ENCODE data around the gene SPON2.

DNA sequence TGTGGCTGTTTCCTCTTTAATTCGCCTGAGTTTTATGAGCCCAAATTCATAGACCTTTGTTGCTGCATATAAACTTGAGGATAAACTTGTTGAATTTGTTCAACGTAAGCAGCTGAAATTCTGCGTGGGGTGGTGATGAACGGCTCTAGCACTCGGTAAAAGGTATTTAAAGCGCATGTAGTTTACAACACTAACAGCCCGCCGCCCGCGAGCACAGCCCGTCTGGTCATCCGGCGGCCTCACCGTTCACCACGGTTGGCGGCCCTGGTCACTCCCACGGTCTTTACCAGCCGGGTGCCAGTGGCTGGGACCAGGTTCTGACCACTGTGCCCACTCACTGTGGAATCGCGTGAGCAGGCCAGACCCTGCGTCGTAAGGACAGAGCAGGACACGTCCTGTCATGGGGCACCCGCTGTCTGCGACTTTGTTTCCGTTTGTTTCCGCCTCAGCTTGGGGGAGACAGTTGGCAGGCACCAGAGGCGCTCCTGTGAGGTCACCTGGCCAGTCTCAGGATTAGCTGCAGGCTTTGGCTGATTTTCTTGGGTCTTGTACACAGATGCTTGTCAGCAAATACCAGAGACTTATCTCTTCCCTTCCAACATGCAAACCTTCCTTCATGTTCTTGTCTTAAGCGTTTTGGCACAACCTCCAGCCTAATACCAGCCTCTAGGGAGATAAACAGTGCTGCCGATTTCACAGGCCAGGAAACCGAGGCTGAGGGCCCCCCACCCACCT lies 36.8 kb upstream of the SPON2 start:
- TF ChIP-seq ZNF70 (CRISPR knock-in tag; IDR thresholded peaks at IDR 0.05) = no peak
- TF ChIP-seq GLIS3 (CRISPR knock-in tag; IDR thresholded peaks at IDR 0.05) = no peak
- TF ChIP-seq, protein P1, sequence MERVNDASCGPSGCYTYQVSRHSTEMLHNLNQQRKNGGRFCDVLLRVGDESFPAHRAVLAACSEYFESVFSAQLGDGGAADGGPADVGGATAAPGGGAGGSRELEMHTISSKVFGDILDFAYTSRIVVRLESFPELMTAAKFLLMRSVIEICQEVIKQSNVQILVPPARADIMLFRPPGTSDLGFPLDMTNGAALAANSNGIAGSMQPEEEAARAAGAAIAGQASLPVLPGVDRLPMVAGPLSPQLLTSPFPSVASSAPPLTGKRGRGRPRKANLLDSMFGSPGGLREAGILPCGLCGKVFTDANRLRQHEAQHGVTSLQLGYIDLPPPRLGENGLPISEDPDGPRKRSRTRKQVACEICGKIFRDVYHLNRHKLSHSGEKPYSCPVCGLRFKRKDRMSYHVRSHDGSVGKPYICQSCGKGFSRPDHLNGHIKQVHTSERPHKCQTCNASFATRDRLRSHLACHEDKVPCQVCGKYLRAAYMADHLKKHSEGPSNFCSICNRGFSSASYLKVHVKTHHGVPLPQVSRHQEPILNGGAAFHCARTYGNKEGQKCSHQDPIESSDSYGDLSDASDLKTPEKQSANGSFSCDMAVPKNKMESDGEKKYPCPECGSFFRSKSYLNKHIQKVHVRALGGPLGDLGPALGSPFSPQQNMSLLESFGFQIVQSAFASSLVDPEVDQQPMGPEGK (CRISPR knock-in tag; IDR thresholded peaks at IDR 0.05; ENCODE audit: borderline replicate concordance) = no peak
- no peak for TF ChIP-seq ZNF565 (CRISPR knock-in tag; conservative IDR thresholded peaks at IDR 0.05; ENCODE audit: low read depth)
- TF ChIP-seq ZNF8 (CRISPR knock-in tag; IDR thresholded peaks at IDR 0.05) = no peak
- TF ChIP-seq ZC3H10 (CRISPR knock-in tag; IDR thresholded peaks at IDR 0.05) = no peak
- TF ChIP-seq TCF4 (CRISPR knock-in tag; IDR thresholded peaks at IDR 0.05; ENCODE audit: borderline replicate concordance) = no peak
- TF ChIP-seq RARB (CRISPR knock-in tag; IDR thresholded peaks at IDR 0.05) = no peak
- TF ChIP-seq BACH2 (CRISPR knock-in tag; IDR thresholded peaks at IDR 0.05; ENCODE audit: borderline replicate concordance) = no peak
- no peak for TF ChIP-seq ARNTL (CRISPR knock-in tag; IDR thresholded peaks at IDR 0.05; ENCODE audit: borderline replicate concordance, low read depth)
- TF ChIP-seq PPARA (CRISPR knock-in tag; IDR thresholded peaks at IDR 0.05; ENCODE audit: borderline replicate concordance) = no peak
